ENCODE data around the gene STRA6. TPM values are rescaled to one million over a fixed set of nuclear protein-coding genes. Genes with fewer than 3 reads are reported as not detected.

The STRA6 gene
- total and polyA plus RNA-seq, 3 donors from 2014 or later = 4.1 to 14.1 (median 9.3) TPM

- intact Hi-C loops (cut with DNase I; ENCODE audit: low total_unique reads) = no loop called here
- H3K4me3 ChIP-seq = no peak overlapping the region
- H3K4me1 ChIP-seq = peaks cover 24% of the 10 kb centered on the region
- H3K27me3 ChIP-seq = no peaks in the 10 kb centered on the region
- H3K36me3 ChIP-seq (ENCODE audit: low read depth, missing control alignments) = no peaks in the 10 kb centered on the region
- no peaks in the 10 kb centered on the region for H3K9me3 ChIP-seq
- TF ChIP-seq CTCF (IDR thresholded peaks at IDR 0.05) (no peak), POLR2A (IDR thresholded peaks at IDR 0.05) (no peak)
- H3K27ac ChIP-seq = no peak overlapping the region
- DNase-seq = no peak
Observed at GRCh38 chr15:74210729-74211128, 8.1 kb upstream of the STRA6 start.

- TF ChIP-seq POLR2A (IDR thresholded peaks at IDR 0.05) (no peak), CTCF (IDR thresholded peaks at IDR 0.05) (no peak)
- WGBS, 2 donors = 52 to 55% methylated on average over 4 of the region's 4 CpGs
- Histone ChIP-seq H3K4me1 (peaks cover 24% of the 10 kb centered on the region), H3K27me3 (no peaks in the 10 kb centered on the region), H3K27ac (no peak overlapping the region), H3K36me3 (ENCODE audit: low read depth, missing control alignments) (no peaks in the 10 kb centered on the region), H3K9me3 (no peaks in the 10 kb centered on the region), H3K4me3 (no peak overlapping the region)
- DNase-seq = no peak
- intact Hi-C loops (cut with DNase I; ENCODE audit: low total_unique reads) = no loop called here
Observed at GRCh38 chr15:74209997-74210671, 7.5 kb upstream of the STRA6 start.

- DNase-seq = no peak
- Histone ChIP-seq H3K9me3 (no peaks in the 10 kb centered on the region), H3K36me3 (ENCODE audit: low read depth, missing control alignments) (no peaks in the 10 kb centered on the region), H3K27me3 (no peaks in the 10 kb centered on the region), H3K4me1 (peaks cover 24% of the 10 kb centered on the region), H3K4me3 (no peak overlapping the region), H3K27ac (peak overlapping the region in 1 of 2 donors; percentile 41)
- TF ChIP-seq CTCF (IDR thresholded peaks at IDR 0.05) (no peak), POLR2A (IDR thresholded peaks at IDR 0.05) (no peak)
- intact Hi-C loops (cut with DNase I; ENCODE audit: low total_unique reads) = no loop called here
- WGBS, 2 donors = 89 to 98% methylated on average over 5 of the region's 5 CpGs
Observed at GRCh38 chr15:74209560-74209958, 7.0 kb upstream of the STRA6 start.

GRCh38 chr15:74208901-74209559, 6.4 kb upstream of the STRA6 start:
- Histone ChIP-seq H3K36me3 (ENCODE audit: low read depth, missing control alignments) (no peaks in the 10 kb centered on the region), H3K4me1 (peaks cover 29% of the 10 kb centered on the region), H3K9me3 (no peaks in the 10 kb centered on the region), H3K4me3 (no peak overlapping the region), H3K27ac (peak overlapping the region in 1 of 2 donors; percentile 41), H3K27me3 (no peaks in the 10 kb centered on the region)
- 70 to 79% methylated on average over 9 to 11 of the region's 11 CpGs for WGBS, 2 donors
- no peak for DNase-seq
- intact Hi-C loops (cut with DNase I; ENCODE audit: low total_unique reads) = no loop called here
- no peak for TF ChIP-seq POLR2A (IDR thresholded peaks at IDR 0.05)
- no peak for TF ChIP-seq CTCF (IDR thresholded peaks at IDR 0.05)
